ENCODE data around the gene PPP1R12B.
A peak's percentile ranks its signal among the peaks of the same experiment; 100 is the strongest.

Gene PPP1R12B, protein sequence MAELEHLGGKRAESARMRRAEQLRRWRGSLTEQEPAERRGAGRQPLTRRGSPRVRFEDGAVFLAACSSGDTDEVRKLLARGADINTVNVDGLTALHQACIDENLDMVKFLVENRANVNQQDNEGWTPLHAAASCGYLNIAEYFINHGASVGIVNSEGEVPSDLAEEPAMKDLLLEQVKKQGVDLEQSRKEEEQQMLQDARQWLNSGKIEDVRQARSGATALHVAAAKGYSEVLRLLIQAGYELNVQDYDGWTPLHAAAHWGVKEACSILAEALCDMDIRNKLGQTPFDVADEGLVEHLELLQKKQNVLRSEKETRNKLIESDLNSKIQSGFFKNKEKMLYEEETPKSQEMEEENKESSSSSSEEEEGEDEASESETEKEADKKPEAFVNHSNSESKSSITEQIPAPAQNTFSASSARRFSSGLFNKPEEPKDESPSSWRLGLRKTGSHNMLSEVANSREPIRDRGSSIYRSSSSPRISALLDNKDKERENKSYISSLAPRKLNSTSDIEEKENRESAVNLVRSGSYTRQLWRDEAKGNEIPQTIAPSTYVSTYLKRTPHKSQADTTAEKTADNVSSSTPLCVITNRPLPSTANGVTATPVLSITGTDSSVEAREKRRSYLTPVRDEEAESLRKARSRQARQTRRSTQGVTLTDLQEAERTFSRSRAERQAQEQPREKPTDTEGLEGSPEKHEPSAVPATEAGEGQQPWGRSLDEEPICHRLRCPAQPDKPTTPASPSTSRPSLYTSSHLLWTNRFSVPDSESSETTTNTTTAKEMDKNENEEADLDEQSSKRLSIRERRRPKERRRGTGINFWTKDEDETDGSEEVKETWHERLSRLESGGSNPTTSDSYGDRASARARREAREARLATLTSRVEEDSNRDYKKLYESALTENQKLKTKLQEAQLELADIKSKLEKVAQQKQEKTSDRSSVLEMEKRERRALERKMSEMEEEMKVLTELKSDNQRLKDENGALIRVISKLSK

DNA sequence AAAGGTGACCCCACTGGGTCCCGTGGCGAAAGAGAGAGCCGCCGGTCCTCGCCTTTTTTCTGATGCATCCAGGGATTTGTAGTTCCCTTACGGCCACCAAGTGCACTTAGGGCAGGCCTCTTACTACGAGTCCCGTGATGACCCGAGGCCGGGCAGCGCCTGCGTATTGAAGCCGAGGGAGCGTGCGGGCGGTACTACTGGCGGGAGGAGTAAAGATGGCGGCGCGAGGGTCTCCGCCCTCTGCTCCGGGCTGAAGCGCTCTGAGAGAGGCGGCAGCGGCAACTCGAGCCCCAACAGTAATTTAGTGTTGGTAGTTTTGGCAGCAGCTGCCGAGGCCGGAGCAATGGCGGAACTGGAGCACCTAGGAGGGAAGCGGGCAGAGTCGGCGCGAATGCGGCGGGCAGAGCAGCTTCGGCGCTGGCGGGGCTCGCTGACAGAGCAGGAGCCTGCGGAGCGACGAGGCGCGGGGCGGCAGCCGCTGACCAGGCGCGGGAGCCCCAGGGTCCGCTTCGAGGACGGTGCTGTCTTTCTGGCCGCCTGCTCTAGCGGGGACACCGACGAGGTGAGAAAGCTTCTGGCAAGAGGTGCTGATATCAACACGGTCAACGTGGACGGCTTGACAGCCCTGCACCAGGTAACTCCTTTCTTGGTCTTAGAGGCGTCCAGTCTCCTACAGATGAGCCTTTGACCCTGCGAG, at the start of gene PPP1R12B:
Gene PPP1R12B (plus strand): TSS at position 191 of the 697 bp plus-strand sequence. CDS start 153 bp downstream, at position 344.
- peak; percentile 94 for DNase-seq (ENCODE audit: low read depth)

DNA sequence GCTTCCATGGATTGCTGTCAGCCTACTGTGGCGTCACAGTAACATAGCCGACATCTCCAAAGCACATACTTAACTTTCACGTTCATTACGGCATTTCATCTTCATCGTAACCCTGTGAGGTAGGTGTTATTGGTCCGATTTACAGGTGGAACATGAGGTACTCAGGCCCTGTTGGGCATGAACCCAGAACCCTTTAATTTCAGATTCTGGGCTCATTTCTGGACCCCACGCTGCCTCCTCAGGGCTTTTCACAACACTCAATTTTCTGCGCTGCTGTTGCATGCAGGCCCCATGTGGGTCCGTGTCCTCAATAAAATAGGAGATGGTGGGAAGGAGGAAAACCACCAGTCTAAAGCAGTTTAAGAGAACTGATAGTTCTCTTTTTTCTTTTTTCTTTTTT, 46.3 kb upstream of the PPP1R12B start:
- DNase-seq (ENCODE audit: low read depth), result no peak

DNA sequence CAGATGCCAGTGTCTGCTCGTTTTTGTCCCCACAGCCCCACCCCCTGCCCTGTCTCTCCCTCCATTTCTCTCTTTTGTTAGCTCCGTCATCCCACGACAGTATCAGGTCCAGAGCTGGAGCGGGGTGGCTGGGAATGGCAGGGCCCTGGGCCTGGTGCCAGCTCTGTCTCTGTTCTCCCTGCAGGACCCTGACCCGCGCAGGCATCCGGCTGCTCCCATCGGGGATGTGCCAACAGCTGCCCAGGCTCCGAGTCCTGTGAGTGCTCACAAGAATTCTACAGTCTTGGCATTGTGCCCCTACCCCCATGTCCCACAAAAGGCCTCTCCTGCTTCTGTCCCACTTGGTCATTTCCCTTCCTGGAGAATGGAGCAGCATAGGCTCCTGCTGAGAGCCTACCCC, 44.1 kb upstream of the PPP1R12B start:
- no peak for DNase-seq (ENCODE audit: low read depth)

DNA sequence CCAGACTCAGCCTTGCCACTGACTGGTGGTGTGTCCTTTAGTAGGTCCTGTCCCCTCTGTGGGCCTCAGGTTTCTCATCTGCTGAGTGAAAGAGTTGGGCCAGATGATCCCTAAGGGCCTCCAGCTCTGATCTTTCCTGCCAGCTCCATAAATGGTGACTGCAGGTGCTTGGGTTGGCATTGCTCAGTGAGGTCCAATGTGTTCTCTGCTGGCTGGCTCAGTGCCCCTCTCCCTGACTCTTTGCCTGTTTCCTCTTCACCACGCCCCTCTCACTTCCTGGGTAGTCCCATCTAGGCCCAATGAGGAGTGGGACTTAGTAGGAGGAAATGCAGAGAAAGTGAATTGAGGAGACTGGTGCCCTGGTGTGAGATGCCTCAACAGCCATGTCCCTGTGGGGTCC, 43.3 kb upstream of the PPP1R12B start:
- DNase-seq (ENCODE audit: low read depth), result no peak

DNA sequence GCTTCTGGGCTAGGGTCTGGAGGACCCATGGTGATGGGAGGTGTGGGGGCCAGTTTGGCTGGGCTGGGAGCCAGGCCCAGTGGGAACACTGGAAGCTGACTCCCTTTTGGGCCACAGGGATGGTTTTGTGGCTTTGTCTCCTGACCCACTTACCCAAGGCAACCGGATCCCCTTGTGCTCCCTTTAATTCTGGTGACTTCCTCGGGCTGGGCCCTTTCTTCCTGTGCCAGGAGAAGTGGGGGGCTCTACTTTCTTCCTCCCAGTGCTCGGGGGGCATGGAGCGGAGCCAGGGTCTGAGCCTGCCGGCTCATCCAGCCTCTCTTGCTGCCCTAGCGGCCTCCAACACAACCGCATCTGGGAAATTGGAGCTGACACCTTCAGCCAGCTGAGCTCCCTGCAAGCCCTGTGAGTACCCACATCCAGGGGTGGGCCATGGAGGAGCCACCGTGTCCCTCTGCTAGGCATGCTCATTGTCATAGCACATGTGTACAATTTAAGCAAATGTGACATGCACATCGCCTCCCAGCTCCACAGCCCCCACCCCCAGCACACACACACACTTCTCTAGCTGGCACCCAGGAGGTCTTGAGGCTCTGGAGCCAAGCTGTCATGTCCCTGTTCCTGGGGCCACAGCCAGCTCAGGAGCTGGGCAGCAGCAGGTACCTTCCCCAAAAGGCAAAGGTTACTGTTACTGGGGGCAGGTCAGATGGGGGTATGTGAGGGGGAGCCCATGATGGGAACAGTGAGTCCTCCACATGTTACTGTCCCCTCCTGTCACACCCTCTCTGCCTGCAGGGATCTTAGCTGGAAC, 41.8 kb upstream of the PPP1R12B start:
- no peak for DNase-seq (ENCODE audit: low read depth)

DNA sequence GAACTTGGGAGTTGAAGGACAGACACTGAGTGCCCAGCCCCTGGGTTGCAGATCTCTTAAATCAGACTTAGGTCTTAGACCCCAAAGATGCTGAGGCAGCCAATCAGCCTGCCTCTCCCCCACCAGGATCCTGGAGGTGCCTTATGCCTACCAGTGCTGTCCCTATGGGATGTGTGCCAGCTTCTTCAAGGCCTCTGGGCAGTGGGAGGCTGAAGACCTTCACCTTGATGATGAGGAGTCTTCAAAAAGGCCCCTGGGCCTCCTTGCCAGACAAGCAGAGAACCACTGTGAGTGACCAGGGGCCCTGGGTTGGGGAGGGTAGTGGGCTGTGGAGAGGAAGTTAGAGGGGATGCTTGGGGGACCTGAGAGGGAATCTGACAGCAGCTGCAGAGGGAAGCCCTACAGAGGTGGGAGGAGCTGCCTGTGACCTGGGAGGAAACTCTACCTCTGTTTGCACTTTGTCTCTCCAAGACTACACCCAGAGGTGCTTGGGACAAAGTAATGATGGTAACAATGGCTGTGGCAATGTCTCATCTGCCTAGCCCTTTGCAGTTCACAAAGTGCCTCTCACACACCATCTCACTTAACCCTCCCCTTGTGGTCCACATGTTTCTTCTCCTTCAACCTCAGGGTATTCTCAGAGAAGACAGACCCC, 38.3 kb upstream of the PPP1R12B start:
- no peak for DNase-seq (ENCODE audit: low read depth)

DNA sequence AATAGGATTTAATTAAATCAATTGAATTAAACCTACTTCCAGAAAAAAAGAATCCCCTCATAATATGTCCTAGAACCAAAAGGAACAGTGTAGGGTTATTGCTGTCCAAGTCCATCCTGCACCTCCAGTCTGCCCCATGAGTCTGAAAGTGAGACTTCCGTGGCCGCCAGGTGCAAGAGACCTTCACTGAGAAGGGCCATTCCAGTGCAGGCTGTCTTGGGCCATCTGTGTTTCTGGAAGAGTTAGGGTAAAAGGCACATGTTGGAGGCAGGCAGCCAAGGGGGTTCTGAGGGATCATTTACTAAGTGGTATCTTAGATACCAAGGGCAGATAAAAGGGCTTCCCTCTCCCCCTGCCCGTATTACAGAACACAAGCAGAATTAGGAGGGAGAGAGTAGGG, 37.8 kb upstream of the PPP1R12B start:
- DNase-seq (ENCODE audit: low read depth), result no peak

DNA sequence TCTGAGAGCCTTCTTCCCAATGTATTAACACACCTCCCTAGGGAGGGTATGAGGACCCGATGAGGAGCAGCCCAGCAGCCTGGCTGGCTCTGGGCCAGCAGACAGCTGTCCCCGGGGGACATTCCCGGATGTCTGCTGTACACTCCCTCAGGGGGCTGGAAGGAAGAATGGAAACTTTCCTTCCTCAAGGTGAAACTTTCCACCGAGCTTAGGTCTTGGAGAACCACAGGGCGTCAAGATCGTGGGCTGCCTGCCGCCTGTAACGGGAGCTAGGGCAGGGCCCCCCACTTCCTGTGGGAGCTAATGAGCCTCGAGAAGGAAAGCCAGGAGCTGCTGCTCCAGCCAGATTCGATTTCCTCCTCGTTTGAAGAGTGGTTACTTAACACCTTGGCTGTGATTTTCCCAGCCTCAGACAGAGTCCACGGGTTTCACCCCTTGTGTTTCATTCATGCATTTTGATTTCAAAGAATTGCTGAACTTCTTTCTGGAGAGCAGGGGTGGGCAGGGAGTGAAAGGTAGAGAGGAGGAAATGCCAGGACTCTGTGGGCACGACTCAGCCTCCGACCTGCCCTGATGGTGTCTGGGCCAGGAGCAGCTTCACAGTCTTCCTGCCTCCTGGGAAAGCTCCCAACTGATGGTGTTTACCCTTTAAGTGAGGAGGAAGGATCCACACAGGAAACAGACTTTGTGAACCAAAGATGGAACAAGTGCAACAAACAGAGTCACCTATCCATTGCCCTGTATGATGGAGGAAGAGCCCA, 36.4 kb upstream of the PPP1R12B start:
- DNase-seq (ENCODE audit: low read depth), result no peak

DNA sequence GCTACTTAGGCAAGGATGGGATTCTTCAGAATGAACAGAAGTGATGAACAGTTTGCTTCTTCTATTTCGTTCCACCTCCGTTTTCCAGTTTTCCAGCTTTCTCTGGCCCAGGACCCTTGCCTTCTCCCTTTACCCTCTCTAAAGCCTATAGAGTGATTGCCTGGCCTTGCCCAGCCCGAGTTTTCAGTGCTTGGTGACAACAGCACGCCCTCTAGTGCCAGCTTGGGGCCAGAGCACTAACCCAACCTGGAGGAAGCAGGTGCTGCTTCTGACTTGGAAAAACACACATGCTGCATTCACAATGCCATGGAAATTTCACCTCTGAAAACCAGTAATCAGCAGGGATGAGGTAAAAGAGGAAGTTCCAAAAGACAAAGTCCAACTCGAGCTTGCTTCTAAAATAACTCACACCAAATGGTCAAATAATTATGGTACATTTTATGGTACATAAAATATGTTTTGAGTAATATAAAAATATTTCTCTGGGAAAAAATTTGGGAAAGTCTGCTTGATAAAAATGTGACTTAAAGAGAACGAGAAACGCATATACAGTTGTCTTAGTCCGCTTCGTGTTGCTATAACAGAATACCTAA, 32.8 kb upstream of the PPP1R12B start:
- peak; percentile 60 for DNase-seq (ENCODE audit: low read depth)

DNA sequence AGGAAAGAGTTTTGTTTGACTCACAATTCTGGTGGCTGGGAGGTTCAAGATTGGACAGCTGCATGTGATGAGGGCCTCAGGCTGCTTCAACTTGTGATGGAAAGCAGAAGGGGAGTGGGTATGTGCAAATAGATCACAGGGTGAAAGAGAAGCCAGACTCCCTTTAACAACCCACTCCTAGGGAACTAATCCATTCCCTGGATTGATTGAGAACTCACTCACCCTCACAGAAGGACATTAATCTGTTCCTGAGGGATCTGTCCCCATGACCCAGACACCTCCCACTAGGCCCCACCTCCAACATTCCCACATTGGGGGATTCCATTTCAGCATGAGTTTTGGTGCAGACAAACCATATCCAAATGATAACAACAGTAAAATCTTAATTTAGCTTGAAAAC, 32.3 kb upstream of the PPP1R12B start:
- no peak for DNase-seq (ENCODE audit: low read depth)

DNA sequence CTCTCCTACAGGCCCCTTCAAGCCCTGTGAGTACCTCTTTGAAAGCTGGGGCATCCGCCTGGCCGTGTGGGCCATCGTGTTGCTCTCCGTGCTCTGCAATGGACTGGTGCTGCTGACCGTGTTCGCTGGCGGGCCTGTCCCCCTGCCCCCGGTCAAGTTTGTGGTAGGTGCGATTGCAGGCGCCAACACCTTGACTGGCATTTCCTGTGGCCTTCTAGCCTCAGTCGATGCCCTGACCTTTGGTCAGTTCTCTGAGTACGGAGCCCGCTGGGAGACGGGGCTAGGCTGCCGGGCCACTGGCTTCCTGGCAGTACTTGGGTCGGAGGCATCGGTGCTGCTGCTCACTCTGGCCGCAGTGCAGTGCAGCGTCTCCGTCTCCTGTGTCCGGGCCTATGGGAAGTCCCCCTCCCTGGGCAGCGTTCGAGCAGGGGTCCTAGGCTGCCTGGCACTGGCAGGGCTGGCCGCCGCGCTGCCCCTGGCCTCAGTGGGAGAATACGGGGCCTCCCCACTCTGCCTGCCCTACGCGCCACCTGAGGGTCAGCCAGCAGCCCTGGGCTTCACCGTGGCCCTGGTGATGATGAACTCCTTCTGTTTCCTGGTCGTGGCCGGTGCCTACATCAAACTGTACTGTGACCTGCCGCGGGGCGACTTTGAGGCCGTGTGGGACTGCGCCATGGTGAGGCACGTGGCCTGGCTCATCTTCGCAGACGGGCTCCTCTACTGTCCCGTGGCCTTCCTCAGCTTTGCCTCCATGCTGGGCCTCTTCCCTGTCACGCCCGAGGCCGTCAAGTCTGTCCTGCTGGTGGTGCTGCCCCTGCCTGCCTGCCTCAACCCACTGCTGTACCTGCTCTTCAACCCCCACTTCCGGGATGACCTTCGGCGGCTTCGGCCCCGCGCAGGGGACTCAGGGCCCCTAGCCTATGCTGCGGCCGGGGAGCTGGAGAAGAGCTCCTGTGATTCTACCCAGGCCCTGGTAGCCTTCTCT, 30.3 kb upstream of the PPP1R12B start:
- no peak for DNase-seq (ENCODE audit: low read depth)

DNA sequence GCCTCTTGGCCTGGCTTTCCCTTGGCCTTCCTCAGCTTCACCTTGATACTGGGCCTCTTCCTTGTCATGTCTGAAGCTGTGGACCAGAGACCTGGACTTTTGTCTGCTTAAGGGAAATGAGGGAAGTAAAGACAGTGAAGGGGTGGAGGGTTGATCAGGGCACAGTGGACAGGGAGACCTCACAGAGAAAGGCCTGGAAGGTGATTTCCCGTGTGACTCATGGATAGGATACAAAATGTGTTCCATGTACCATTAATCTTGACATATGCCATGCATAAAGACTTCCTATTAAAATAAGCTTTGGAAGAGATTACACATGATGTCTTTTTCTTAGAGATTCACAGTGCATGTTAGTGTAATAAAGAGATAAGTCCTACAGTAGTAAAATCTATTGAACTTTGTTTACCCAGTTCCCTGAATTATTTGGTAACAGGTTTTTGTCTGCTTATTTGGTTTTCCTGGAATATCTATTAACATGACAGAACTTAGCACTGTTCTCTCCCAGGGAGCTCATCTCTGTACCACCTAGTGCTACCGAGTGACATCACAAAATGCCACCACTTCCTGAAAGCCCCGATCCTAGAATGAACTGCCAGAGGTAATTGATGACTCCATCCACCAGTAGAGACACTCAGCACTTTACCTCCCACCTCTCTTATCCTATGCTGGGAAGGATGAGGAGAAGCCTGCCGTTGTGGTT, 29.0 kb upstream of the PPP1R12B start:
- DNase-seq (ENCODE audit: low read depth), result no peak

DNA sequence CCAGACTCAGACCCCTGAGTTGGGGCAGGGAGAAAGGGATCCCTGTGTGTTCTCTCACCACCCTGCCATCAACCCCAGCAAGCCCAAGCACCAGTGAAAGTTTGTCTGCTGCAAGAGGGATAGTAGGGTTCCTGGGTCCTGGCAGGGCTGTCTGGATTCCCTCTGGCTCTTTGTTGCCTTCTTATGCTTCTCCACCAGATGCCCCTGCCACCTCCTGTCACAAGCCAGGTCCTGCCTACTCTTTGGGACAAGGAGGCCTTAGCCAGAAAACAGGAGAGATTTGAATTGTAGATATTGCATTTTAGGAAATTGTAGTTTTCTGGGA, 28.5 kb upstream of the PPP1R12B start:
- DNase-seq (ENCODE audit: low read depth), result no peak

DNA sequence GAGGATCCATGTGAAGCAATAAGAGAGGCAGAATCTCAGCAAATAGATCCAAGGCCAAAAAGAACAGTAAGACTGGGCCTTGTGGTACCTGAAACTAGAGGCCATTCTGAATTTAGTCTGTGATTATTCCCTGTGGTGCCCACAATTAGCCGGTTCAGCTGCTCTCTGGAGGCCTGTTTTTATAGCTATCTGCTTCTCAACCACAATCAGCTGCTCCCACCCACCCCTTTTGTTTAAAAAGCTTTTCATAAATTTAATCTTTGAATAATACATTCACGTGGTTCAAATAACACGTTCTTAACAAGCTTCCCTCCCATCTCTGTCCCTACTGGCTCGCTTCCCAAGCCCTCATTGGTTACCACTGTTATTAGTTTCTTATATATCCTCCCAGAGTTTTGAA, 24.8 kb upstream of the PPP1R12B start:
- no peak for DNase-seq (ENCODE audit: low read depth)

DNA sequence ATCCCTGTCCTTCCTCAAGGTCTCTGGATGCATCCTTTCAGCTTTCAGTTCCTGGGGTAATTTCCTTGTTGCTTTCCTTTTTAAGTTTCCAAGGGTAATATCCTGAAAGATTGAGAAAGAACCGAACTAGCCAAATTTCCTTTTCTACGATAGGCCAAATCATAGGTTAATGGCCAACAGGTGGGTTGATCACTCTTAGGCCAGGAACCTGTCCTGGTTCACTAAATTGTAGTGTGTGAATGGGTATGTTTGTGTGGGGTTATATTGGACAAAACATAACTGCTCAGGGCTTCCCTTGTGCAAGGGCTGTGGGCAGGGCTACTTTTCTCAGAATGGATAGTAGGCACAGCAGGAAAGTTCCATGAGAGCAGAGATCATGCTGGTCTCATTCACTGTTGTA, 23.9 kb upstream of the PPP1R12B start:
- DNase-seq (ENCODE audit: low read depth), result no peak

DNA sequence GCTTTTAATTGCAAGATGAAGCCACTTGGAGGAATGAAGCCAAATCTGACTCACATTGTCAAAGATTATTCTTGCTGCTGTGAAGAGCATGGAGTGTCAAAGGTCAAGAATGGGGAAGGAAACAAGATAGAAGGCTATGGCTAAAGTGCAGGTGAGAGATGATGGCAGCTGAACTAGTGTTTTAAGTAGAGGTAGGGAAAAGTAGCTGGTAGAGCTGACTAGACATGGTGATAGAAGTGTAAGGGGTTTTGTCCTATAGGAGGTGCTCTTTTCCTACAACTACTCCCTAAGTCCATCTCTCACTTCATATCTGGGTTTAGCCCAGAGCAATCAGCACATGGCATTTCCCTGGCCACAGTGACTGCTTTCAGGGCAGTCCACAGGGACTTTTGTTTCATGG, 18.6 kb upstream of the PPP1R12B start:
- no peak for DNase-seq (ENCODE audit: low read depth)

DNA sequence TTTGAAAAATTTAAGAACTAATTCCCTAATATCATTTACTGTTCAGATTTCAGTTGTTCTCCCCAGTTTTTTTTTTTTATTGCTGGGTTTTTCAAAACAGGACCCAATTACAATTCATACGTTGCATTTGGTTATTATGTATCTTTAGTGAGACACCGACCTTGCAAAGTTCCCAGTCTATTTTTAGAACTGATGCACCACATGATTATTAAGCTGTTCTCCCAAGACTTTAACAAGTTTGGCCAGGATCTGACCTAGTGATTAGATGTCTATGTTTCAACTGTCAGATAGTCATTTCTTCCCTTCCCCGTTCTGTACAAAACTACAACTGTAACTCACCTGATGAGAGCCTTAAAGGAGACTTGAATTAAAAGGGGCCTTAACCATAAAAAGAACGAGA, 14.6 kb upstream of the PPP1R12B start:
- no peak for DNase-seq (ENCODE audit: low read depth)
